IMR-90 (cell line): ENCODE measurements around the gene TNS1. TPM values are rescaled to one million over a fixed set of nuclear protein-coding genes. Genes with fewer than 3 reads are reported as not detected.
A peak's percentile ranks its signal among the peaks of the same experiment; 100 is the strongest.

Experiments
- ATAC-seq: fragments of 200-7000 bp; cut with Tn5 transposase; 2 replicates; pipeline ENCODE4 v1.9.1; 2020; ENCODE audit warnings: low read depth, mild to moderate bottlenecking, moderate library complexity
- BruUV-seq: library from RNA; stranded (reverse); fragments of 400-500 nt; replicated peaks from 2 replicates; lab custom pipeline; 2021; lab: Mats Ljungman, UMichigan
- CTCF ChIA-PET: fragments of 300-600 bp; formaldehyde crosslinking; extraction: SDS; loops from one replicate; lab custom pipeline; 2021; ENCODE audit warnings: antibody characterized with exemption; lab: Yijun Ruan, JAX
- POLR2A ChIA-PET: fragments of 300-600 bp; sonication (Branson Sonifier 250); formaldehyde crosslinking; loops from one replicate; lab custom pipeline; 2022; ENCODE audit warnings: antibody characterized with exemption; ENCODE audit not compliant: unreplicated experiment; lab: Charles Lee
- DNase-seq: peaks from one replicate; pipeline ENCODE4 v3.0.0; 2013
- H2AFZ ChIP-seq: replicated peaks from 2 replicates; pipeline ENCODE3; 2013; ENCODE audit warnings: low read length, mild to moderate bottlenecking; ENCODE audit not compliant: poor library complexity
- H2AK5ac ChIP-seq: 2 replicates; pipeline ENCODE4 v1.6.1; 2013; ENCODE audit warnings: low read depth, low read length, inconsistent platforms
- H2AK9ac ChIP-seq: replicated peaks from 2 replicates; pipeline ENCODE3; 2013; ENCODE audit warnings: mild to moderate bottlenecking, low read depth, low read length, moderate library complexity; ENCODE audit not compliant: poor library complexity
- H2BK120ac ChIP-seq: 2 replicates; pipeline ENCODE4 v1.6.1; 2013; ENCODE audit warnings: low read depth, low read length, inconsistent platforms
- H2BK15ac ChIP-seq: 3 replicates; pipeline ENCODE4 v1.6.1; 2013; ENCODE audit warnings: low read depth, low read length, inconsistent platforms
- H2BK20ac ChIP-seq: 2 replicates; pipeline ENCODE4 v1.6.1; 2013; ENCODE audit warnings: low read depth, mild to moderate bottlenecking, inconsistent platforms, low read length, moderate library complexity
- H2BK5ac ChIP-seq: 2 replicates; pipeline ENCODE4 v1.6.1; 2013; ENCODE audit warnings: mild to moderate bottlenecking, low read depth, low read length, inconsistent platforms; ENCODE audit not compliant: poor library complexity, severe bottlenecking
- H3K14ac ChIP-seq: replicated peaks from 2 replicates; pipeline ENCODE4 v1.6.1; 2013; ENCODE audit warnings: low read depth, low read length, inconsistent platforms
- H3K18ac ChIP-seq: 2 replicates; pipeline ENCODE4 v1.6.1; 2013; ENCODE audit warnings: low read depth, low read length, control low read depth
- H3K23ac ChIP-seq: 2 replicates; pipeline ENCODE4 v1.6.1; 2013; ENCODE audit warnings: low read depth, low read length, inconsistent platforms
- H3K27ac ChIP-seq: 2 replicates; pipeline ENCODE4 v1.5.1; 2013; ENCODE audit warnings: mild to moderate bottlenecking, control low read depth, low read length; ENCODE audit not compliant: insufficient read depth
- H3K27me3 ChIP-seq: 2 replicates; pipeline ENCODE4 v1.6.1; 2013; ENCODE audit warnings: low read length; ENCODE audit not compliant: control insufficient read depth, insufficient read depth
- H3K36me3 ChIP-seq: 2 replicates; pipeline ENCODE4 v1.6.1; 2013; ENCODE audit warnings: low read length, mixed read lengths; ENCODE audit not compliant: control insufficient read depth, insufficient read depth
- H3K4ac ChIP-seq: 2 replicates; pipeline ENCODE4 v1.6.1; 2013; ENCODE audit warnings: low read depth, low read length, inconsistent platforms
- H3K4me1 ChIP-seq: 2 replicates; pipeline ENCODE4 v1.6.1; 2013; ENCODE audit warnings: low read length, mixed read lengths; ENCODE audit not compliant: control insufficient read depth, insufficient read depth
- H3K4me2 ChIP-seq: 2 replicates; pipeline ENCODE4 v1.6.1; 2013; ENCODE audit warnings: low read depth, mild to moderate bottlenecking, control low read depth, low read length, moderate library complexity
- H3K4me3 ChIP-seq: 2 replicates; pipeline ENCODE4 v1.5.1; 2013; ENCODE audit warnings: low read depth, mild to moderate bottlenecking, control low read depth, low read length, moderate library complexity; ENCODE audit not compliant: insufficient read depth
- H3K56ac ChIP-seq: 2 replicates; pipeline ENCODE4 v1.6.1; 2013; ENCODE audit warnings: low read length, inconsistent platforms; ENCODE audit not compliant: insufficient read depth; ENCODE audit errors: extremely low read depth
- H3K79me1 ChIP-seq, 2 experiments: 2 replicates each; pipeline ENCODE4 v1.6.1; 2013; ENCODE audit warnings: low read length in 2 of 2, inconsistent platforms in 1 of 2, low read depth in 1 of 2
- H3K9ac ChIP-seq: 2 replicates; pipeline ENCODE4 v1.6.1; 2013; ENCODE audit warnings: low read depth, low read length, control low read depth
- H3K9me1 ChIP-seq: 2 replicates; pipeline ENCODE4 v1.6.1; 2013; ENCODE audit warnings: low read length, inconsistent platforms; ENCODE audit not compliant: insufficient read depth
- H3K9me3 ChIP-seq: 2 replicates; pipeline ENCODE4 v1.6.1; 2013; ENCODE audit warnings: low read length; ENCODE audit not compliant: control insufficient read depth, insufficient read depth
- H4K20me1 ChIP-seq: 2 replicates; pipeline ENCODE4 v1.6.1; 2013; ENCODE audit warnings: low read length, inconsistent platforms; ENCODE audit not compliant: insufficient read depth
- H4K5ac ChIP-seq: 2 replicates; pipeline ENCODE4 v1.6.1; 2013; ENCODE audit warnings: mild to moderate bottlenecking, low read depth, low read length, control low read depth
- H4K8ac ChIP-seq, 2 experiments: 2 replicates each; pipeline ENCODE4 v1.6.1; 2013; ENCODE audit warnings: low read depth in 2 of 2, low read length in 2 of 2, control low read depth in 1 of 2, inconsistent platforms in 1 of 2
- H4K91ac ChIP-seq: 2 replicates; pipeline ENCODE4 v1.6.1; 2013; ENCODE audit warnings: low read depth, low read length, inconsistent platforms; ENCODE audit not compliant: insufficient read depth
- CEBPB ChIP-seq: IDR thresholded peaks from 2 replicates; pipeline ENCODE4 v1.6.1; 2012; ENCODE audit warnings: low read depth, low read length, improper control_type of control experiment
- CTCF ChIP-seq: conservative IDR thresholded peaks from 2 replicates; pipeline ENCODE4 v1.5.1; 2012; ENCODE audit warnings: mild to moderate bottlenecking, low read depth, low read length, improper control_type of control experiment
- FOS ChIP-seq: fragments of 150-350 bp; IDR thresholded peaks from 2 replicates; pipeline ENCODE4 v1.6.1; 2016; ENCODE audit warnings: low read depth, low read length
- MAZ ChIP-seq: IDR thresholded peaks from 2 replicates; pipeline ENCODE4 v1.6.1; 2012; ENCODE audit warnings: low read depth, mild to moderate bottlenecking, low read length, improper control_type of control experiment, moderate library complexity, borderline replicate concordance
- MXI1 ChIP-seq: IDR thresholded peaks from 2 replicates; pipeline ENCODE4 v1.6.1; 2012; ENCODE audit warnings: low read depth, mild to moderate bottlenecking, low read length, moderate library complexity, borderline replicate concordance
- NFE2L2 ChIP-seq: fragments of 150-350 bp; IDR thresholded peaks from 2 replicates; pipeline ENCODE4 v1.6.1; 2016; ENCODE audit warnings: low read depth, mild to moderate bottlenecking, low read length
- POLR2A ChIP-seq: IDR thresholded peaks from 2 replicates; pipeline ENCODE4 v1.6.1; 2012; ENCODE audit warnings: mild to moderate bottlenecking, low read depth, low read length
- RAD21 ChIP-seq: IDR thresholded peaks from 2 replicates; pipeline ENCODE4 v1.6.1; 2012; ENCODE audit warnings: low read length, improper control_type of control experiment
- SMC3 ChIP-seq: fragments of 150-350 bp; IDR thresholded peaks from 2 replicates; pipeline ENCODE4 v1.6.1; 2016; ENCODE audit warnings: low read depth, mild to moderate bottlenecking, antibody characterized with exemption, low read length, moderate library complexity
- WGBS, 2 experiments: methylation state at CpG; one replicate each; pipeline versions ENCODE4 v1.1.5 to v1.1.7; 2013; ENCODE audit warnings: missing lambda C conversion rate in 2 of 2; ENCODE audit not compliant: insufficient read length in 1 of 2; ENCODE audit errors: extremely low coverage in 2 of 2; 5-methylcytosine and 5-hydroxymethylcytosine counted together
- dilution Hi-C: fragments of 300-500 bp; cut with HindIII; formaldehyde crosslinking; loops from one replicate; pipeline ENCODE4 v1.14.3; 2018; ENCODE audit warnings: low sequenced_read_pairs; ENCODE audit not compliant: unreplicated experiment
- in situ Hi-C: fragments of 300-500 bp; cut with MboI; formaldehyde crosslinking; loops from 3 replicates; pipeline ENCODE4 v1.14.3; 2019; ENCODE audit warnings: low sequenced_read_pairs, inconsistent platforms, mixed read lengths
- intact Hi-C: fragments of 100-400 bp; cut with micrococcal nuclease; formaldehyde crosslinking; loops from 2 replicates; pipeline ENCODE4 v1.10.0; 2022
- polyA plus RNA-seq, 3 experiments: library from polyadenylated mRNA; depleted of rRNA; stranded (reverse); fragments of >200 nt; gene quantifications; 2 replicates each; pipeline ENCODE4 v1.2.3, GENCODE V29; 2012; ENCODE audit warnings: low replicate concordance in 1 of 3
- total RNA-seq: library from RNA; depleted of rRNA; stranded (reverse); fragments of >200 nt; gene quantifications from 2 replicates; pipeline ENCODE4 v1.2.3, GENCODE V29; 2012
- TF ChIP-seq, protein P1 (sequence below): fragments of 150-350 bp; IDR thresholded peaks from 2 replicates; pipeline ENCODE4 v1.6.1; 2016; ENCODE audit warnings: low read depth, mild to moderate bottlenecking, low read length, moderate library complexity, borderline replicate concordance

The TNS1 gene
- total and polyA plus RNA-seq, 2 of the 4 experiments (the other 2 are of a cell fraction): 41.1 to 45.2 TPM

GRCh38 chr2:217943446-217944321, 59.1 kb downstream of the TNS1 start:
- Histone ChIP-seq H3K9me1 (peaks cover 25% of the 10 kb centered on the region), H4K91ac (peak overlapping the region; percentile 83), H3K56ac (peak overlapping the region; percentile 62; the same call in 1 of the 2 replicates), H4K8ac (peak overlapping the region; percentile 2 to 57; a peak in 3 of 4 replicates), H3K14ac (peak overlapping the region; percentile 95), H3K4me3 (peak overlapping the region; percentile 63), H2BK120ac (peak overlapping the region; percentile 53; the same call in 1 of the 2 replicates), H2AFZ (peak overlapping the region; percentile 71), H3K36me3 (peaks cover 4% of the 10 kb centered on the region; the same call in 1 of the 2 replicates), H3K79me1 (peaks cover 5 to 76% of the 10 kb centered on the region in 2 experiments; a peak in 3 of 4 replicates), H2AK5ac (peak overlapping the region; percentile 97), H3K4me2 (peak overlapping the region; percentile 84), H2AK9ac (peak overlapping the region; percentile 97), H3K9me3 (no peaks in the 10 kb centered on the region), H4K20me1 (peaks cover 52% of the 10 kb centered on the region), H3K27me3 (no peaks in the 10 kb centered on the region), H2BK15ac (peak overlapping the region; percentile 29; the same call in 2 of the 3 replicates), H3K18ac (peak overlapping the region; percentile 31), H3K4ac (peak overlapping the region; percentile 94), H3K27ac (peak overlapping the region; percentile 74), H2BK20ac (peak overlapping the region; percentile 43; the same call in 1 of the 2 replicates), H2BK5ac (peak overlapping the region; percentile 86), H3K9ac (peak overlapping the region; percentile 88), H4K5ac (peak overlapping the region; percentile 1; the same call in 1 of the 2 replicates), H3K23ac (peak overlapping the region; percentile 43; the same call in 1 of the 2 replicates), H3K4me1 (peaks cover 23% of the 10 kb centered on the region)
- dilution Hi-C loops: no loop called here
- ATAC-seq: peak; percentile 98
- ChIA-PET POLR2A (no interaction called here), CTCF (interaction anchor here (0.8 kb wide), 1 partner anchor 56 kb away, joined by 4 read pairs; no protein-coding TSS in a partner anchor)
- intact Hi-C loops: loop anchor here (1.0 to 2.0 kb wide), 3 partner anchors 8 to 45 kb away; no protein-coding TSS in a partner anchor
- peak; percentile 58 for DNase-seq
- TF ChIP-seq CEBPB (no peak), POLR2A (peak; percentile 90), NFE2L2 (no peak), MXI1 (no peak), MAZ (peak; percentile 86), FOS (no peak), RAD21 (peak; percentile 75), CTCF (peak; percentile 63), SMC3 (peak; percentile 77)
- TF ChIP-seq, protein P1, sequence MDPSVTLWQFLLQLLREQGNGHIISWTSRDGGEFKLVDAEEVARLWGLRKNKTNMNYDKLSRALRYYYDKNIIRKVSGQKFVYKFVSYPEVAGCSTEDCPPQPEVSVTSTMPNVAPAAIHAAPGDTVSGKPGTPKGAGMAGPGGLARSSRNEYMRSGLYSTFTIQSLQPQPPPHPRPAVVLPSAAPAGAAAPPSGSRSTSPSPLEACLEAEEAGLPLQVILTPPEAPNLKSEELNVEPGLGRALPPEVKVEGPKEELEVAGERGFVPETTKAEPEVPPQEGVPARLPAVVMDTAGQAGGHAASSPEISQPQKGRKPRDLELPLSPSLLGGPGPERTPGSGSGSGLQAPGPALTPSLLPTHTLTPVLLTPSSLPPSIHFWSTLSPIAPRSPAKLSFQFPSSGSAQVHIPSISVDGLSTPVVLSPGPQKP: no peak
- BruUV-seq: no TSS peak
- in situ Hi-C loops: no loop called here
- WGBS, 2 experiments: 3% methylated on average over 7 of the region's 16 CpGs; no CpG with 5 or more reads in 1 of the 2 experiments
